NCI-H146 treated with DMSO at 0.1 percent for 48 hours (cell line): ENCODE results near the gene SLC2A13.
"Not testable (repeated sequence)": the region's sequence is repeated elsewhere in the genome, so short reads cannot be mapped to it uniquely, and the experiment has no call there.

Source experiments
- DNase-seq: peaks from one replicate; lab custom pipeline; 2025; ENCODE audit not compliant: unreplicated experiment; lab: John Stamatoyannopoulos, UW

SLC2A13 gene

DNA sequence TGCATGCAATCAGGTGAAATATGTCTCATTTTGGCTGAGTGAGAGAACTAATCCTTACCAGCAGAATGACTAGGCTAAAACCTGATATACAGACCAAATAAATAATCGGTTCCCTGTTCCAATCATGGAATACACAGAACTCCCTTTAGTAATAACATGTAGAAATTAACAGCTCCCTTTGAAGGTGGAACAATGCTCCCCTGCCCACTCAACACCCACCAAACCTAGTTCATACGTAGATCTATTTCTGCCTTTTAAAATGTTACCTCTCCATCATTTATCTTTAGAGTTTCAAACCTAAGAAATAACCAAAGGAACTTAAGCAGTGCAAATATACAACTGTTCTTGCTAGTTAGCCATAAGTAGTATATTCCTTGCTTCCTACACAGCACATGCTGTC lies 332.6 kb downstream of the SLC2A13 start:
- DNase-seq = no peak

DNA sequence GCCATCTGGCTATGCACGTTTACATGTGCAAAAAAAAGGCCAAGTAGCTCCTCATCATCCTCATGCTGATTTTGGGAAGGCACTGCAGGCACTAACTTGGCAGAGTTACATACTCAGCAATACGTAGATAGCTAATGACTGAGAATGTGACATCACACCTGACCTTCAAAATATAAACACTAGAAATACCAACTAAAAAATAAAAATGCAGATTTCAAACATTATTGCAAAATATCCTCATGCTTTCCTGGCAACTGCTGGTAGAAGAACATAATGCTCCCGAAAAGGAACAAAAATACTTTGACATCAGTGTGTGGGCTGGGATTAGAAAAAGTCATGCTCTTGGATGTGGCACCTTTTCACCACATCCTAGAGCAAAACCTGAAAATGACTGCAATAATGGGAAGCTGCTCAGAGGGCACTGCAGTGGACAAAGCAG lies 333.0 kb downstream of the SLC2A13 start:
- DNase-seq = no peak

- DNase-seq = no peak
Measured at GRCh38 chr12:39771456-39771855, 334.4 kb downstream of the SLC2A13 start.

- no peak for DNase-seq
Measured at GRCh38 chr12:39764944-39765560, 340.8 kb downstream of the SLC2A13 start.

DNA sequence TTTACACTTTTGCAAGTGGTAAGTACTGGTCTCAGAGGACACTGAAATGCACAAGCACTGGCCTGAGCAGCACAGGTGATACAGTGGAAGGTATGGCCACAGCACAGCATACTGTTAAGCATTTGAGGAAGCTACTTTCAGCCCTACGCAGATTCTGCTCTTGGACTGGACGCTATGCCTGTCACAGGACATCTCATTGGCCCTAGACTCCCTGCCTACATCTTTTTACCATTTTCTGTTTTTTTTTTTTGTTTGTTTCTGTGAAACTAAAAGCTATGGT lies 342.1 kb downstream of the SLC2A13 start:
- DNase-seq = no peak

DNA sequence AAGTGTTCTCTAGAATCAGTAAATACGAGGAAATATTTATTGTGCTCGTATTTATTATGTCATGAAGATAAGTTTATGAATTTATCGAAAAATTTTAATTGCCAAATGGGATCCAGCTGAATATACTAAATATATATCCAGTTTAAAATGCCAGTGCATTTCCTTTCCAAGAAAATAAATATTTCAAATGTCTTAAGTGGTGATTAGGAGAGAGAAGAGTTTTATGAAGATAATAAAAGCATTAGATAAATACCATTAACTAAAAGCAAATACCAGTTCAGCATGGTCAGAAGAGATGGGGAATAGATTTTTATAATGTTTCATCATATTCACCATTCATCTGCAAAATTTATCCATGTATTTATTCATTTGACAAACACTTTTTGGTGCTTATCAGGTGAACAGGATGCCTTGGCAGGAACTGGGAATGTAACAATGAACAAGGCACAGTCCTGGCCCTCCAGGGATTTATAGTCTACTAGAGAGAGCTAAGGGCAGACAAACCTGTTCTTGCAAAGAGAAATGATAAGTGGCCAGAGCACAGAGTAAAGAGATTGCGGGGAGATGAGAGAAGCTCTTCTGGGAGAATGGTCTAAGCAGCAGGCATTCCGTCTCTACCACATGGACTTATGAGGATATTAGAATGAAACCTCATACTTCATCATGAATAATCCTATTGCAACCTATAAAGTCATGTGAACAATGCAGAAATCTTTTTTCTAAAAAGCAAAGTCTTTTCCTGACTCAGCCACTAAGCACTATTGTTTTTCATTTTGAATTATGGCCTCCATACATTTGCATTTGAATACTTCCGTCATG lies 342.6 kb downstream of the SLC2A13 start:
- no peak for DNase-seq

DNA sequence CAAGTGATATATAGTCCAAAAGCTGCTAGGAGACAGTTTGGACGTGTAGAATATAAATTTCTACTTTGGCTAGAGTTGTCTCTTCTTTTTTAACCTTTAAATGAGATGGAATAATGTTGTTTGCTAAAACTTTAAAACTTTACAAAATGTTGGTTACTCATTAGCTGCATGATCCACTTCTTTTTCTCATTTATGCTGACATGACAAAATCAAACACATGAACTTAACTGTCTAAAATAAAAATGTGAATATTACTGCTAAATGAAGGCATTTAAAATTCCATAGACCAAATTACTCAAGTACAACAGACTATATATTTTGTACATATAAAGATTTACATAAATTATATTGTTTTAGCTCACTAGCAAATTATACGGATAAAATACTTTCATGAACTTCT lies 350.4 kb downstream of the SLC2A13 start:
- DNase-seq = no peak

- DNase-seq = no peak
Measured at GRCh38 chr12:39752482-39753137, 353.3 kb downstream of the SLC2A13 start.

DNA sequence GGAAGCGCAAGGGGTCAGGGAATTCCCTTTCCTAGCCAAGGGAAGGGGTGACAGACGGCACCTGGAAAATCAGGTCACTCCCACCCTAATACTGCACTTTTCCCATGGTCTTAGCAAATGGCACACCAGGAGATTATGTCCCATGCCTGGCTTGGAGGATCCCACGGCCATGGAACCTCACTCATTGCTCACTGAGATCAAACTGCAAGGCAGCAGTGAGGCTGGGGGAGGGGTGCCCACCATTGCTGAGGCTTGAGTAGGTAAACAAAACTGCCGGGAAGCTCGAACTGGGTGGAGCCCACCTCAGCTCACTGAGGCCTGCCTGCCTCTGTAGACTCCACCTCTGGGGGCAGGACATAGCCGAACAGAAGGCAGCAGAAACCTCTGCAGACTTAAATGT lies 359.7 kb downstream of the SLC2A13 start:
- not testable (repeated sequence) for DNase-seq

- DNase-seq = no peak
Measured at GRCh38 chr12:39743655-39744054, 362.2 kb downstream of the SLC2A13 start.

- DNase-seq = no peak
Measured at GRCh38 chr12:39736406-39736805, 369.5 kb downstream of the SLC2A13 start.

GRCh38 chr12:39723831-39724230 lies 382.1 kb downstream of the SLC2A13 start:
- DNase-seq = no peak

GRCh38 chr12:39722504-39722903 lies 383.4 kb downstream of the SLC2A13 start:
- DNase-seq = no peak

DNA sequence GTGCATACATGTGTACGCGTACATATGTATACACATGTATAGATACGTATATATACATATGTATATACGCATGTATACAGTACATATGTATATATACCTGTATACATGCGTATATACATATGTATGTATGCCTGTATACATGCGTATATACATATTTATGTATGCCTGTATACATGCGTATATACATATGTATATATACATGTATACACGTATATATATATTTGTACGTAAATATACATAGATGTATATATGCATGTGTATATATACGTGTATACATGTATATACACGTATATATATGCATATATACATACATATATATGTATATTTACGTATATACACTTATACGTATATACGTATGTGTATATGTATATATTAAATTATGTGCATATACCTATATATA lies 392.3 kb downstream of the SLC2A13 start:
- no peak for DNase-seq

DNA sequence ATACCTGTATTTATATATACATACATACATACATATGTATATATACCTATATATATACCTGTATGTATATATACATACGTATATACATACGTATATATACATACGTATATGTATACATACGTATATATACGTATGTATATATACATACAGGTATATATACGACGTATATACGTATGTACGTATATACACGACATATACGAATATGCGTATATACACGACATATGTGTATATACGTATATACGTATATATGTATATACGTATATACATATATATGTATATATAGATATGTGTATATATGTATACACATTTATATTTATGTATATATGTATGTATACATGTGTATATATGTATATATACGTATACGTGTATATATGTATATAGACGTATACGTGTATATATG lies 393.5 kb downstream of the SLC2A13 start:
- no peak for DNase-seq
